ENCODE measurements around the gene RTF1.

Gene RTF1

DNA sequence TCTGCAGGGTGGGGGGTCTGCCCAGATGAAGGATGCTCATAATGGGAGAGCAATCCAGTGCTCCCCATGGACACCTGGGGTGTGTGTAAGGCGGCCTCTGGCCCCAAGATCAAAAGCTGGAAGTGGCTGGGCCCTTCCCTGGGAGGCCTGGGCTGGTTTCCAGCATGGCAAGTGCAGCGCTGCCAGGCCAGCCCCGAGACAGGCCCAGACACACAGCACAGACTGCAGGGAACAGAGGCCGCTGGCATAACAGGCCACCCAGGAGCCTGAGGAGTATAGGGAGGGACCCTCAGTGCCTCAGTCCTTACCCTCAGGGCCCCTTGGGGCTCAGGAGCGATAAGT, 86.7 kb downstream of the RTF1 start:
- peak overlapping the region; percentile 9; the same call in 1 of the 2 replicates for H3K27ac ChIP-seq
- TF ChIP-seq, protein P1, sequence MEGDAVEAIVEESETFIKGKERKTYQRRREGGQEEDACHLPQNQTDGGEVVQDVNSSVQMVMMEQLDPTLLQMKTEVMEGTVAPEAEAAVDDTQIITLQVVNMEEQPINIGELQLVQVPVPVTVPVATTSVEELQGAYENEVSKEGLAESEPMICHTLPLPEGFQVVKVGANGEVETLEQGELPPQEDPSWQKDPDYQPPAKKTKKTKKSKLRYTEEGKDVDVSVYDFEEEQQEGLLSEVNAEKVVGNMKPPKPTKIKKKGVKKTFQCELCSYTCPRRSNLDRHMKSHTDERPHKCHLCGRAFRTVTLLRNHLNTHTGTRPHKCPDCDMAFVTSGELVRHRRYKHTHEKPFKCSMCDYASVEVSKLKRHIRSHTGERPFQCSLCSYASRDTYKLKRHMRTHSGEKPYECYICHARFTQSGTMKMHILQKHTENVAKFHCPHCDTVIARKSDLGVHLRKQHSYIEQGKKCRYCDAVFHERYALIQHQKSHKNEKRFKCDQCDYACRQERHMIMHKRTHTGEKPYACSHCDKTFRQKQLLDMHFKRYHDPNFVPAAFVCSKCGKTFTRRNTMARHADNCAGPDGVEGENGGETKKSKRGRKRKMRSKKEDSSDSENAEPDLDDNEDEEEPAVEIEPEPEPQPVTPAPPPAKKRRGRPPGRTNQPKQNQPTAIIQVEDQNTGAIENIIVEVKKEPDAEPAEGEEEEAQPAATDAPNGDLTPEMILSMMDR (conservative IDR thresholded peaks at IDR 0.05): no peak

DNA sequence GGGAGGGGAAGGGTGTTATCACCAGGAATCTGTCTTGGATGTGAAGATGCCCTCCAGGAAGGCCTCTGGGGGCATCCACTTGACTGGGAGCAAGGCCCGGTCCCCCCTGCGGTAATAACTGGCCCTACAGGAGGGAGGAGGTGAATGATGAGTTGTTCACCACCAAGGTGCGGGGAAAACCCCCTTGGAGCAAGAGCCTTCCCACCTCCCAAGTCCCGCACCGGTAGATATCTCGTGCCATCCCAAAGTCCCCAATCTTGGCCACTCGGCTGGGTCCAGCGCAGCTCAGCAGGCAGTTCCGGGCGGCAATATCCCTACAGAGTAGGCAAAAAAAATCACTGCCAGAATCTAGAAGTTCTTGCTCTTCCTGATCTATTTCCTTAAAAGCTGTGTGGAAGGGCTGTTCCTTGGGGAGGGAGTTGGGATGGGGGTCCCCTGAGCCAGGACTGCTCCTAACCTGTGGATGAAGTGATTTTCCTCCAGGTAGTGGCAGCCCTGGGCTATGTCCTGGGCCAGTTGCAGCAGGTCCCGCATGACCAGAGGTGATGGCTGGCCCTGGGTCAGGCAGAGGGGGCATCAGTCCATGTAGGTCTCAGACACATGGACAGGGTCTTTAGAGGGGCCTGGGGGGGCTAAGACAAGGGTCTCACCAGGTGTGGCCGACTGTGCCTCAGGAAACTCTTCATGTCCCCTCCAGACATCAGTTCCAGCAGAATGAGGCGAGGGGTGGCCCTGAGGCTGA, 88.0 kb downstream of the RTF1 start:
- H3K27ac ChIP-seq: no peak overlapping the region
- TF ChIP-seq, protein P1 (conservative IDR thresholded peaks at IDR 0.05): no peak

DNA sequence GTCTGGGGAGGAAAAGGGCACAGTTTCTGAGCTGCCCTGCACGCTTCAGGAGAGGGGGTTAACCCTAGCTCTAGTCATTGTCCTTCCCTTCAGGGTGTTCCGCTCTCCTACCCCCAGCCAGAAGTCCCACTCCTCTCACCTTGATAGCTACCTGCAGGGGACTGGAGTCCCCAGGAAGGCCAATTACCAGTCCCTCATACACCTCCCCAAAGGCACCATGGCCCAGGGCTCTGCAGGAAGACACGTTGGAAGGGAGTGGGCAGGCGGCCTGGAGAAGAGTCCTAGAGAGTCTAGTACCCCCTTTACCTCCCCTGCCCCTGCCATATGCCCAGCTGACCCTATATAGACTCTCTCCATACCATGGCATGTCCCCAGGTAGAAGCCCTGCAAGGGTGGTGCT, 88.9 kb downstream of the RTF1 start:
- no peak overlapping the region for H3K27ac ChIP-seq
- TF ChIP-seq, protein P1 (conservative IDR thresholded peaks at IDR 0.05): no peak

DNA sequence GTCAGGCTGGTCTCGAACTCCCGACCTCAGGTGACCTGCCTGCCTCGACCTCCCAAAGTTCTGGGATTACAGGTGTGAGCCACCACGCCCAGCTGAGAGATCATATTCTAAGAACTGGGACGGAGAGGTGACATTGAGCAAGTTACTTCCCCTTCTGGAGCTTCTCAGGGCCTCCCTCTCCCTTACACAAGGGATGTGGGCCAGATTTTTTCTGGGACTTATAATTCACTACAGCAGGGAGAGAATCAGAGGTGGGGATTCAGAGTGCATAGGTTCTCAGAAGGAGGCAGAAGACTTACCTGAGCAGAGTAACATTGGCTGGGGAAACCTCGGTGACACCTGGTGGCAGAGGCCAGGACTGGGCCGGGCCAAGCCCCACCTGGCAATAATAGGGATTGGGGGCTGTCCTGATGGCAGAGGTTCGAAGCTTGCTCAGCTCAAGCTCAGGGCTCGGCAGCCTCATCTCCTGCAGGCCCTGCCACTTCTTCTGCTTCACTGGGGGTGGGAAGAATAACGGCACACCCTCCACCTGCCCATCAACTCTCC, 90.0 kb downstream of the RTF1 start:
- TF ChIP-seq, protein P1 (conservative IDR thresholded peaks at IDR 0.05): peak; percentile 44; the same call in 1 of the 2 replicates
- no peak overlapping the region for H3K27ac ChIP-seq

DNA sequence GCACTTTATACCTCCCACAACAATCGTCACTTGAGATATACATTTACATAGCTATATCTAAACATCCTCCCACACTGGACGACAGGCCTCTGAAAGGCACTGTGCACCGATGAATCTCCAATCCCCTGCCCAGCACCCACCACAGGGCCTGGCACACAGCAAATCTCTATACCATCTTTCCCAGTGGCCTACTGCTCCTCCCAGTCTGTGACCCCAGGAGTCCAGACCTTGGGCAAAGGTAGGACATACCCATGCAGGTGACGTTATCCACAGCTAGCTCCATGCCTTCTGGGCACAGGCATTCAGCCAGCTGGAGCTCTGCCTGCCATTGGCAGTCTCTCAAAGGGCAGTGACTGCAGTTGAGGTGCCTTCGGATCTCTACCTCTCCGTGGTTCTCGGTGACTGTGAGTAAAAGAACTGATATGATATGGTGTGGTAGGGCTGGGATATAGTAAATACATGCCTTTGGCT, 91.0 kb downstream of the RTF1 start:
- no peak overlapping the region for H3K27ac ChIP-seq
- TF ChIP-seq, protein P1 (conservative IDR thresholded peaks at IDR 0.05): no peak

DNA sequence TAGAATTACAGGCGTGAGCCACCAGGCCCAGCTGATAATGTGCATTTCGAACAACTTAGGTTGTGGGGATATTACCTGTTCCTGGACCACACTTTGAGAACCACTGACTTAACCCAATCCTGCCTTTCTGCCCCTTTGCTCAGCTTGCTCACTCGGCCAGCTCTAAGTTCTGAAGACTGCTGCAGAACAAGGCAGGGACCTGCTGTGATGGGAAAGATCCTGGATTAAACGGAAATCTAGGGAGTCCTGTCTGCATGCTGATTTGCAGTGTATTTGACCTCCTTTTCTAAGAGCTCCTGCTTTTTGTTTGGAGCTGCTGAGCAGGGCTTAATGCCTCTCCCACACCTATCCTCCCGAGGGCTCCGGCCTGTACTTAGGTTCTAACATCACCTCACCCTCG, 93.8 kb downstream of the RTF1 start:
- TF ChIP-seq, protein P1 (conservative IDR thresholded peaks at IDR 0.05): no peak
- no peak overlapping the region for H3K27ac ChIP-seq

DNA sequence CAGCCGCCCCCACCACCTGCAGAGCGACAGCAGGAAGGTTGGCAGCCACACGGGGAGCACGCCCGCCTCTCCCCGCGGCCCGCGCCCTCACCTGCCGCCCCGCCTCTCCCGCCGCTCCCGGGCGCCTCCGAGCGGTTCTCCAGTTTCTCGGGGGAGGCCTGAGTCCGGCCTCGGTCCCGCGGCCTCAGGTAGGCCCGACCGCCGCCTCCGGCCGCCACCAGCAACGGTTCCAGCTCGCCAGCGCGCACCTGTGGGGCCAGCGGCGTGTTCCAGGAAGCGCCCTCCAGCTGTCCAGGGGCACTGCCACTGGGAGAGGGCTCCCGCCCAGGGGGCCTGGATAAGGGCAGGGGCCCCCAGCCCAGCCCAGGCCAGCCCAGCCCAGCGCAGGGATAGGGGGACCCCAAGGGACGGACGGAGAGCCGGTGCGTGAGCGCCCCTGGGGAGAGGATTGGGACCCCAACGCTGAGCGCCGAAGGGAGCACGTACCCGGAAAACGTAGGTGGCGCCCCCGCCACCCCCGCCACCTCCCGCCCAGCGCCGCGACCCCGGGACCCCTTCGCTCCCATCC, 94.5 kb downstream of the RTF1 start:
- TF ChIP-seq, protein P1 (conservative IDR thresholded peaks at IDR 0.05): no peak
- no peak overlapping the region for H3K27ac ChIP-seq

All from VCaP (cell line).